B cell (primary cell): Measurements from ENCODE around the gene OXSR1. TPM values are rescaled to one million over a fixed set of nuclear protein-coding genes. Genes with fewer than 3 reads are reported as not detected.
A peak's percentile ranks its signal among the peaks of the same experiment; 100 is the strongest.

ENCODE experiments used
- ATAC-seq: fragments of 200-7000 bp; cut with Tn5 transposase; one replicate; pipeline ENCODE4 v1.10.0; 2021; ENCODE audit warnings: low read depth, mild to moderate bottlenecking, moderate number of reproducible peaks, moderate library complexity
- CTCF ChIA-PET: fragments of 350-600 bp; sonication (Branson Sonifier 250); formaldehyde crosslinking; loops from one replicate; lab custom pipeline; 2021; ENCODE audit warnings: antibody characterized with exemption, inconsistent platforms; lab: Charles Lee
- POLR2A ChIA-PET: fragments of 350-600 bp; sonication (Branson Sonifier 250); formaldehyde crosslinking; loops from one replicate; lab custom pipeline; 2021; ENCODE audit warnings: antibody characterized with exemption; lab: Charles Lee
- DNase-seq: peaks from one replicate; pipeline ENCODE4 v3.0.0; 2013
- H2AFZ ChIP-seq: 2 replicates; pipeline ENCODE4 v1.6.1; 2012; ENCODE audit warnings: mild to moderate bottlenecking, low read depth, low read length; ENCODE audit not compliant: insufficient read depth, poor library complexity, severe bottlenecking
- H3K27ac ChIP-seq, 2 donors: 1 replicate in 1 of 2; 2 replicates in 1 of 2; pipeline ENCODE4 v1.5.1; 2012 to 2013; ENCODE audit warnings: low read length in 2 of 2, mild to moderate bottlenecking in 2 of 2, moderate library complexity in 1 of 2
- H3K27me3 ChIP-seq, 4 experiments: fragments of 200-600 bp in 1 of 4; sonication (generic) in 1 of 4; replicated peaks in 1 of 4; 1 replicate in 2 of 4; 2 replicates in 2 of 4; pipeline versions ENCODE4 v1.6.1 to v1.7.0; 2013 to 2016; ENCODE audit warnings: low read length in 3 of 4, mild to moderate bottlenecking in 2 of 4, mixed read lengths in 1 of 4, moderate library complexity in 1 of 4; ENCODE audit not compliant: insufficient read depth in 4 of 4, control insufficient read depth in 3 of 4; ENCODE audit errors: control extremely low read depth in 1 of 4
- H3K36me3 ChIP-seq, 2 experiments: replicated peaks in 1 of 2; 1 replicate in 1 of 2; 2 replicates in 1 of 2; pipeline versions ENCODE4 v1.6.1 to v1.7.1; 2013; ENCODE audit warnings: low read length in 1 of 2; ENCODE audit not compliant: insufficient read depth in 2 of 2, control insufficient read depth in 1 of 2; ENCODE audit errors: control extremely low read depth in 1 of 2, extremely low read depth in 1 of 2
- H3K4me1 ChIP-seq, 2 donors: fragments of 200-600 bp in 1 of 2; sonication (generic) in 1 of 2; 1 replicate in 1 of 2; 2 replicates in 1 of 2; pipeline versions ENCODE4 v1.5.1 to v1.6.1; 2013 to 2017; ENCODE audit warnings: low read length in 2 of 2; ENCODE audit not compliant: control insufficient read depth in 2 of 2, insufficient read depth in 2 of 2
- H3K4me2 ChIP-seq: replicated peaks from 2 replicates; pipeline ENCODE3; 2012; ENCODE audit warnings: mild to moderate bottlenecking, low read depth, low read length; ENCODE audit not compliant: poor library complexity, severe bottlenecking
- H3K4me3 ChIP-seq, 5 experiments: fragments of 200-600 bp in 1 of 5; sonication (generic) in 1 of 5; 1 replicate in 3 of 5; 2 replicates in 2 of 5; pipeline versions ENCODE4 v1.5.1 to v1.7.0; 2011 to 2016; ENCODE audit warnings: low read length in 4 of 5, mild to moderate bottlenecking in 4 of 5, low read depth in 2 of 5, control low read depth in 1 of 5, moderate library complexity in 1 of 5; ENCODE audit not compliant: insufficient read depth in 1 of 5; ENCODE audit errors: control extremely low read depth in 1 of 5, extremely low read depth in 1 of 5
- H3K79me2 ChIP-seq: fragments of 200-600 bp; sonication (generic); one replicate; pipeline ENCODE4 v1.6.0; 2016; ENCODE audit warnings: low read length; ENCODE audit not compliant: control insufficient read depth, insufficient read depth
- H3K9ac ChIP-seq: fragments of 200-600 bp; sonication (generic); 2 replicates; pipeline ENCODE4 v1.6.1; 2017; ENCODE audit warnings: mild to moderate bottlenecking, low read length, moderate library complexity
- H3K9me3 ChIP-seq, 3 donors: one replicate each; pipeline versions ENCODE4 v1.6.1 to v1.7.1; 2013; ENCODE audit warnings: low read length in 2 of 3; ENCODE audit not compliant: control insufficient read depth in 2 of 3, insufficient read depth in 1 of 3; ENCODE audit errors: control extremely low read depth in 1 of 3
- H4K20me1 ChIP-seq: 2 replicates; pipeline ENCODE4 v1.6.0; 2012; ENCODE audit warnings: mild to moderate bottlenecking, low read length; ENCODE audit not compliant: insufficient read depth, control insufficient read depth, poor library complexity, severe bottlenecking
- H3K27ac Mint-ChIP-seq: one replicate; pipeline ENCODE4 v1.8.0; 2021; ENCODE audit warnings: mixed read lengths
- H3K27me3 Mint-ChIP-seq: one replicate; pipeline ENCODE4 v1.8.0; 2021; ENCODE audit warnings: mixed read lengths
- H3K4me1 Mint-ChIP-seq: one replicate; pipeline ENCODE4 v1.8.0; 2021; ENCODE audit warnings: mixed read lengths
- H3K4me3 Mint-ChIP-seq: one replicate; pipeline ENCODE4 v1.8.0; 2021; ENCODE audit warnings: mixed read lengths
- H3K9me3 Mint-ChIP-seq: one replicate; pipeline ENCODE4 v1.8.0; 2022; ENCODE audit warnings: mixed read lengths; ENCODE audit not compliant: insufficient read depth
- EZH2 ChIP-seq: IDR thresholded peaks from 2 replicates; pipeline ENCODE4 v1.6.1; 2012; ENCODE audit warnings: borderline replicate concordance, low read depth, mild to moderate bottlenecking, moderate library complexity, low read length; ENCODE audit not compliant: insufficient read depth, poor library complexity, severe bottlenecking
- WGBS: methylation state at CpG from one replicate; pipeline ENCODE4 v1.1.5; 2013; ENCODE audit warnings: missing lambda C conversion rate; ENCODE audit not compliant: insufficient coverage; 5-methylcytosine and 5-hydroxymethylcytosine counted together
- intact Hi-C: fragments of 100-400 bp; cut with micrococcal nuclease; formaldehyde crosslinking; loops from one replicate; pipeline ENCODE4 v1.10.0; 2022
- polyA minus RNA-seq: library from RNA; depleted of rRNA, polyadenylated mRNA; stranded (reverse); fragments of >200 nt; gene quantifications from 2 replicates; pipeline ENCODE4 v1.2.3, GENCODE V29; 2012
- polyA plus RNA-seq: library from polyadenylated mRNA; depleted of rRNA; stranded (reverse); fragments of >200 nt; gene quantifications from 2 replicates; pipeline ENCODE4 v1.2.3, GENCODE V29; 2012
- total RNA-seq, 2 donors: library from RNA; stranded (reverse); fragments of 120-200 nt in 1 of 2; gene quantifications; 1 replicate in 1 of 2; 2 replicates in 1 of 2; pipeline versions ENCODE4 v1.2.3 to v1.2.4, GENCODE V29; 2013 to 2022
- TF ChIP-seq, protein P1 (sequence below): fragments of 200-600 bp; IDR thresholded peaks from one replicate; pipeline ENCODE4 v1.8.0; 2022; ENCODE audit warnings: antibody characterized with exemption, mild to moderate bottlenecking

Gene OXSR1
- total RNA-seq: 37.9 and 41.5 TPM in 2 replicates
- total RNA-seq (2013): 29.8 TPM
- 15.5 and 21.2 TPM in 2 replicates for polyA plus RNA-seq
- 11.7 and 24.8 TPM in 2 replicates for polyA minus RNA-seq

DNA sequence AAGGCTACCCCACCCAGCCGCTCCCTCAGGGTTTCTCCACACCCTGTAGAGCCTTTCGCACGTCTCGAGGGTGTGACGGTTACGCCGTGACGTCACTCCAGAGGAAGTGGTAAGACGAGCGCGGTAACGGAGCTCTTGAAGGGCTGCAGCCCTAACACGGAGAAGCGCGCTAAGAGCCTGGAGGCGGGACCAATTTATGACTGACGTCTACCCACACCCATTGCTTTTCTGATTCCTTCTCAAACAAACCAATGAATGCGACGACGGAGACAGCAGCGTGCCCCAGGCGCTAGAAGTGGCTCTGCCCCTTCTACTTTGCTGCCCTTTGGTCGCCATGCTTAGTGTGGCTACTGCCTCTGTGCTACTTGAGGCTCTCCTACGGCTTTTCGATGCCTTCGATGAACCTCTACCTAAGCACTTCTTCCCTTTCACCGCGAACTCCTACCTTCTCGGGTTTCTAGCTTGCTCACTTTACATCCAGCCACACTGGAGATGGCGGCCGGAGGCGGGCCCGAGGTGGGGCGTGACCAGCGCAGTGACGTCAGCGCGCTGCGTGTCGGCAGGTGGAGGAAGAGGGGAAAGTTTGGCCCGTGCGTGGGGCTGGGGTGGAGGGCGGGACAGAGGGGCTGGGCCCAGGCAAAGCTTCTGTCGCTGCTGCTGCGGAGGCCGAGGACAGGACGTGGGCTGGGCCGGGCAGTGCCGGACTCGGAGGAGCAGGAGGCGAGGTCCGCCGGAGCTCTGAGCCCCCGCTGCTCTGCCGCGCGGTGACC is at the start of gene OXSR1:
Gene OXSR1 (plus strand): TSS at position 586 of the 770 bp plus-strand sequence. CDS start 340 bp downstream, outside the sequence.
- WGBS: under 1% methylated on average over 53 of the region's 57 CpGs
- H3K79me2 ChIP-seq: peaks cover 47% of the 10 kb centered on the region
- H3K4me1 ChIP-seq: peaks cover 21 to 28% of the 10 kb centered on the region in 2 donors
- peak; percentile 89 for ATAC-seq
- H3K4me3 Mint-ChIP-seq: peak within 1 kb of the TSS; percentile 94
- peak within 1 kb of the TSS; percentile 100 for H3K27ac Mint-ChIP-seq
- H3K4me2 ChIP-seq: peak within 1 kb of the TSS; percentile 93
- peak; percentile 99 for DNase-seq
- H3K27me3 ChIP-seq: no peaks in the 10 kb centered on the region
- H3K9me3 ChIP-seq: no peaks in the 10 kb centered on the region
- TF ChIP-seq EZH2: no peak
- TF ChIP-seq, protein P1, sequence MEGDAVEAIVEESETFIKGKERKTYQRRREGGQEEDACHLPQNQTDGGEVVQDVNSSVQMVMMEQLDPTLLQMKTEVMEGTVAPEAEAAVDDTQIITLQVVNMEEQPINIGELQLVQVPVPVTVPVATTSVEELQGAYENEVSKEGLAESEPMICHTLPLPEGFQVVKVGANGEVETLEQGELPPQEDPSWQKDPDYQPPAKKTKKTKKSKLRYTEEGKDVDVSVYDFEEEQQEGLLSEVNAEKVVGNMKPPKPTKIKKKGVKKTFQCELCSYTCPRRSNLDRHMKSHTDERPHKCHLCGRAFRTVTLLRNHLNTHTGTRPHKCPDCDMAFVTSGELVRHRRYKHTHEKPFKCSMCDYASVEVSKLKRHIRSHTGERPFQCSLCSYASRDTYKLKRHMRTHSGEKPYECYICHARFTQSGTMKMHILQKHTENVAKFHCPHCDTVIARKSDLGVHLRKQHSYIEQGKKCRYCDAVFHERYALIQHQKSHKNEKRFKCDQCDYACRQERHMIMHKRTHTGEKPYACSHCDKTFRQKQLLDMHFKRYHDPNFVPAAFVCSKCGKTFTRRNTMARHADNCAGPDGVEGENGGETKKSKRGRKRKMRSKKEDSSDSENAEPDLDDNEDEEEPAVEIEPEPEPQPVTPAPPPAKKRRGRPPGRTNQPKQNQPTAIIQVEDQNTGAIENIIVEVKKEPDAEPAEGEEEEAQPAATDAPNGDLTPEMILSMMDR: no peak
- H3K9me3 Mint-ChIP-seq: no peaks in the 10 kb centered on the region
- H3K4me3 ChIP-seq: peak within 1 kb of the TSS; percentile 64 to 97 (median 85)
- peak within 1 kb of the TSS; percentile 74 for H2AFZ ChIP-seq
- H3K27ac ChIP-seq: peak within 1 kb of the TSS; percentile 98 to 100
- H3K27me3 Mint-ChIP-seq: no peaks in the 10 kb centered on the region
- intact Hi-C loops: loop anchor here (1.0 to 10.0 kb wide), 4 partner anchors 28 to 1242 kb away; partner anchors contain the start of genes ACAA1, RPSA, SCN11A and WDR48
- ChIA-PET POLR2A (interaction anchor here (0.7 to 4.9 kb wide), 6 partner anchors 16 to 1172 kb away, joined by 3 to 75 read pairs (median 4); partner anchors contain the start of genes ACAA1, EPM2AIP1, MLH1 and MYD88), CTCF (interaction anchor here (0.6 to 4.3 kb wide), 15 partner anchors 10 to 490 kb away, joined by 3 to 41 read pairs (median 4); partner anchors contain the start of genes ACAA1 and MYD88)
- H4K20me1 ChIP-seq: peaks cover 25% of the 10 kb centered on the region
- peak within 1 kb of the TSS; percentile 84 for H3K9ac ChIP-seq
- H3K36me3 ChIP-seq: no peaks in the 10 kb centered on the region
- peaks cover 50% of the 10 kb centered on the region for H3K4me1 Mint-ChIP-seq
